H9 (cell line): ENCODE measurements around the gene MRPS30. TPM values are rescaled to one million over a fixed set of nuclear protein-coding genes. Genes with fewer than 3 reads are reported as not detected.

Source experiments
- DNase-seq: peaks from one replicate; pipeline ENCODE4 v3.0.0-alpha.2; 2017
- H2AFZ ChIP-seq: one replicate; pipeline ENCODE4 v1.6.1; 2013; ENCODE audit warnings: mild to moderate bottlenecking, low read length, control low read depth, moderate library complexity
- H2AK5ac ChIP-seq: 2 replicates; pipeline ENCODE4 v1.6.1; 2013; ENCODE audit warnings: low read length, control low read depth, mixed read lengths; ENCODE audit not compliant: insufficient read length
- H2BK120ac ChIP-seq: one replicate; pipeline ENCODE4 v1.6.1; 2013; ENCODE audit warnings: low read depth, mild to moderate bottlenecking, low read length, control low read depth, inconsistent platforms; ENCODE audit not compliant: poor library complexity, severe bottlenecking
- H2BK12ac ChIP-seq: 2 replicates; pipeline ENCODE4 v1.6.1; 2013; ENCODE audit warnings: low read length, control low read depth, mixed read lengths, low read depth; ENCODE audit not compliant: insufficient read length
- H2BK15ac ChIP-seq: 2 replicates; pipeline ENCODE4 v1.6.1; 2013; ENCODE audit warnings: low read depth, low read length, control low read depth
- H2BK20ac ChIP-seq: one replicate; pipeline ENCODE4 v1.6.1; 2013; ENCODE audit warnings: low read depth, mild to moderate bottlenecking, low read length, control low read depth, inconsistent platforms; ENCODE audit not compliant: poor library complexity, severe bottlenecking
- H2BK5ac ChIP-seq: 2 replicates; pipeline ENCODE4 v1.6.1; 2013; ENCODE audit warnings: low read length, control low read depth, mixed read lengths; ENCODE audit not compliant: insufficient read length
- H3K14ac ChIP-seq: 2 replicates; pipeline ENCODE4 v1.6.1; 2013; ENCODE audit warnings: low read length, control low read depth; ENCODE audit not compliant: insufficient read depth
- H3K18ac ChIP-seq: 2 replicates; pipeline ENCODE4 v1.6.1; 2013; ENCODE audit warnings: low read depth, mild to moderate bottlenecking, mixed read lengths, low read length, control low read depth; ENCODE audit not compliant: insufficient read length
- H3K23ac ChIP-seq: 2 replicates; pipeline ENCODE4 v1.6.1; 2013; ENCODE audit warnings: low read length, control low read depth, mixed read lengths, low read depth; ENCODE audit not compliant: insufficient read length
- H3K23me2 ChIP-seq: 2 replicates; pipeline ENCODE4 v1.6.1; 2013; ENCODE audit warnings: low read depth, mild to moderate bottlenecking, mixed read lengths, low read length, control low read depth; ENCODE audit not compliant: insufficient read length, poor library complexity, severe bottlenecking
- H3K27ac ChIP-seq: 2 replicates; pipeline ENCODE4 v1.5.1; 2013; ENCODE audit warnings: low read length, control low read depth, mixed read lengths, low read depth; ENCODE audit not compliant: insufficient read length
- H3K27me3 ChIP-seq: 2 replicates; pipeline ENCODE4 v1.6.1; 2013; ENCODE audit warnings: low read length, control low read depth, inconsistent platforms; ENCODE audit not compliant: insufficient read depth
- H3K4ac ChIP-seq: 2 replicates; pipeline ENCODE4 v1.6.1; 2013; ENCODE audit warnings: low read depth, mild to moderate bottlenecking, control low read depth, inconsistent platforms, low read length, moderate library complexity
- H3K4me1 ChIP-seq: 2 replicates; pipeline ENCODE4 v1.6.1; 2013; ENCODE audit warnings: low read length, control low read depth, inconsistent platforms; ENCODE audit not compliant: insufficient read depth
- H3K4me2 ChIP-seq: 2 replicates; pipeline ENCODE4 v1.6.1; 2013; ENCODE audit warnings: low read length, control low read depth, mixed read lengths; ENCODE audit not compliant: insufficient read length, insufficient read depth
- H3K56ac ChIP-seq: 2 replicates; pipeline ENCODE4 v1.6.1; 2013; ENCODE audit warnings: low read depth, mild to moderate bottlenecking, mixed read lengths, low read length, control low read depth; ENCODE audit not compliant: insufficient read length
- H3K79me1 ChIP-seq: 2 replicates; pipeline ENCODE4 v1.6.1; 2013; ENCODE audit warnings: low read depth, mild to moderate bottlenecking, moderate library complexity, low read length, control low read depth, inconsistent platforms; ENCODE audit not compliant: insufficient read depth, poor library complexity, severe bottlenecking
- H3K79me2 ChIP-seq: 2 replicates; pipeline ENCODE4 v1.6.1; 2013; ENCODE audit warnings: low read length, control low read depth, inconsistent platforms; ENCODE audit not compliant: insufficient read depth
- H3K9ac ChIP-seq: 2 replicates; pipeline ENCODE4 v1.6.1; 2013; ENCODE audit warnings: low read length, control low read depth, mixed read lengths; ENCODE audit not compliant: insufficient read length; ENCODE audit errors: extremely low read depth
- H3K9me3 ChIP-seq: one replicate; pipeline ENCODE4 v1.6.1; 2013; ENCODE audit warnings: low read depth, low read length, inconsistent platforms; ENCODE audit not compliant: control insufficient read depth
- H3T11ph ChIP-seq: one replicate; pipeline ENCODE4 v1.6.1; 2013; ENCODE audit warnings: mild to moderate bottlenecking, low read length, control low read depth, inconsistent platforms
- H4K20me1 ChIP-seq: one replicate; pipeline ENCODE4 v1.6.1; 2013; ENCODE audit not compliant: control insufficient read depth, insufficient read length, insufficient read depth
- H4K5ac ChIP-seq: 2 replicates; pipeline ENCODE4 v1.6.1; 2013; ENCODE audit warnings: low read depth, mild to moderate bottlenecking, mixed read lengths, low read length, control low read depth; ENCODE audit not compliant: insufficient read length
- H4K8ac ChIP-seq: replicated peaks from 2 replicates; pipeline ENCODE4 v1.6.1; 2013; ENCODE audit warnings: low read length, control low read depth, mixed read lengths, low read depth; ENCODE audit not compliant: insufficient read length
- H4K91ac ChIP-seq: 2 replicates; pipeline ENCODE4 v1.6.1; 2013; ENCODE audit warnings: low read depth, mild to moderate bottlenecking, moderate library complexity, mixed read lengths, low read length, control low read depth; ENCODE audit not compliant: insufficient read length
- H3K27ac Mint-ChIP-seq, 3 experiments: 2 replicates in 2 of 3; 3 replicates in 1 of 3; pipeline ENCODE4 v1.8.0; 2020 to 2021; ENCODE audit warnings: mixed read lengths in 3 of 3, mild to moderate bottlenecking in 1 of 3, moderate library complexity in 1 of 3
- H3K27me3 Mint-ChIP-seq: 2 replicates; pipeline ENCODE4 v1.8.0; 2021; ENCODE audit warnings: low read depth, mild to moderate bottlenecking, moderate library complexity, mixed read lengths
- H3K36me3 Mint-ChIP-seq, 3 experiments: 2 replicates in 2 of 3; 3 replicates in 1 of 3; pipeline ENCODE4 v1.8.0; 2020 to 2021; ENCODE audit warnings: low read depth in 3 of 3, mixed read lengths in 3 of 3; ENCODE audit not compliant: insufficient read depth in 1 of 3
- H3K4me1 Mint-ChIP-seq, 2 experiments: 2 replicates each; pipeline ENCODE4 v1.8.0; 2020; ENCODE audit warnings: mixed read lengths in 2 of 2
- H3K4me3 Mint-ChIP-seq, 2 experiments: 2 replicates in 1 of 2; 3 replicates in 1 of 2; pipeline ENCODE4 v1.8.0; 2020 to 2021; ENCODE audit warnings: mild to moderate bottlenecking in 2 of 2, mixed read lengths in 2 of 2, moderate library complexity in 1 of 2
- H3K9me3 Mint-ChIP-seq, 2 experiments: 2 replicates in 1 of 2; 3 replicates in 1 of 2; pipeline ENCODE4 v1.8.0; 2020; ENCODE audit warnings: mild to moderate bottlenecking in 2 of 2, mixed read lengths in 2 of 2, moderate library complexity in 1 of 2
- WGBS: extraction: QIAGEN DNeasy Blood & Tissue Kit; methylation state at CpG from one replicate; pipeline ENCODE4 v1.1.7; 2013; ENCODE audit warnings: missing lambda C conversion rate, low lambda C conversion rate, mixed read lengths; ENCODE audit not compliant: insufficient read length; ENCODE audit errors: extremely low coverage; 5-methylcytosine and 5-hydroxymethylcytosine counted together
- total RNA-seq: library from RNA; stranded (reverse); gene quantifications from 2 replicates; pipeline ENCODE4 v1.2.1, GENCODE V29; 2021
- TF ChIP-seq, protein P1 (sequence below): fragments of 200-600 bp; sonication (generic); conservative IDR thresholded peaks from 3 replicates; pipeline ENCODE4 v1.8.0; 2021; ENCODE audit warnings: antibody characterized with exemption, mild to moderate bottlenecking

MRPS30 gene
- total RNA-seq, 1 experiment from 2014 or later = 76.3 TPM

DNA sequence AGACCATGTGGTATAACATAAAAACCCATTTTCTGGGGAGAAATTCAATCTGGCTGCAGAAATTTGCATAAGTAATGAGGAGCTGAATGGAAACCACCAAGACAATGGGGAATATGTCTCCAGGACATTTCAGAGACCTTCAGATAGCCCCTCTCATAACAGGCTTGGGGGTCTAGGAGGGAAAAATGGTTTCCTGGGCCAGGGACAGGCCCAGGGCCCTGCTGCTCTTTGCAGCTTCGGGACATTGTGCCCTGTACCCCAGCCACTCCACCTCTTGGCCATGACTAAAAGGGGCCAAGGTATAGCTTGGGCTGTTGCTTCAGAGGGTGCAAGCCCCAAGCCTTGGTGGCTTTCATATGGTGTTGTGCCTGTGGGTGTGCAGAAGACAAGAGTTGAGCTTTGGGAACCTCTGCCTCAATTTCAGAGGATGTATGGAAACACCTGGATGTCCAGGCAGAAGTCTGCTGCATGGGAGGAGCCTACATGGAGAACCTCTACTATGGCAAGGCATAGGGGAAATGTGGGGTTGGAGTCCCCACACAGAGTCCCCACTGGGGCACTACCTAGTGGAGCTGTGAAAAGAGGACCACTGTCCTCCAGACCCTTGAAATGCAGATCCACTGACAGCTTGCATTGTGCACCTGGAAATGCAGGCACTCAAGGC is 30.4 kb downstream of the MRPS30 start:
- no peaks in the 10 kb centered on the region for H4K20me1 ChIP-seq
- Mint-ChIP-seq H3K36me3 (peaks cover 23 to 30% (median 28%) of the 10 kb centered on the region in 3 experiments), H3K9me3 (peaks cover 24 to 33% of the 10 kb centered on the region in 2 experiments), H3K4me3 (no peak overlapping the region), H3K27me3 (no peaks in the 10 kb centered on the region), H3K4me1 (no peaks in the 10 kb centered on the region), H3K27ac (no peak overlapping the region)
- H4K5ac ChIP-seq = no peak overlapping the region
- H3K9ac ChIP-seq = no peak overlapping the region
- H2AFZ ChIP-seq = no peak overlapping the region
- H3K27me3 ChIP-seq = no peaks in the 10 kb centered on the region
- no peaks in the 10 kb centered on the region for H3K23me2 ChIP-seq
- H2BK5ac ChIP-seq = no peak overlapping the region
- H2BK15ac ChIP-seq = no peak overlapping the region
- no peaks in the 10 kb centered on the region for H3K79me2 ChIP-seq
- no peaks in the 10 kb centered on the region for H3K4me1 ChIP-seq
- H3K23ac ChIP-seq = no peak overlapping the region
- H3K14ac ChIP-seq = no peak overlapping the region
- no peak overlapping the region for H3K27ac ChIP-seq
- H3K18ac ChIP-seq = no peak overlapping the region
- TF ChIP-seq, protein P1, sequence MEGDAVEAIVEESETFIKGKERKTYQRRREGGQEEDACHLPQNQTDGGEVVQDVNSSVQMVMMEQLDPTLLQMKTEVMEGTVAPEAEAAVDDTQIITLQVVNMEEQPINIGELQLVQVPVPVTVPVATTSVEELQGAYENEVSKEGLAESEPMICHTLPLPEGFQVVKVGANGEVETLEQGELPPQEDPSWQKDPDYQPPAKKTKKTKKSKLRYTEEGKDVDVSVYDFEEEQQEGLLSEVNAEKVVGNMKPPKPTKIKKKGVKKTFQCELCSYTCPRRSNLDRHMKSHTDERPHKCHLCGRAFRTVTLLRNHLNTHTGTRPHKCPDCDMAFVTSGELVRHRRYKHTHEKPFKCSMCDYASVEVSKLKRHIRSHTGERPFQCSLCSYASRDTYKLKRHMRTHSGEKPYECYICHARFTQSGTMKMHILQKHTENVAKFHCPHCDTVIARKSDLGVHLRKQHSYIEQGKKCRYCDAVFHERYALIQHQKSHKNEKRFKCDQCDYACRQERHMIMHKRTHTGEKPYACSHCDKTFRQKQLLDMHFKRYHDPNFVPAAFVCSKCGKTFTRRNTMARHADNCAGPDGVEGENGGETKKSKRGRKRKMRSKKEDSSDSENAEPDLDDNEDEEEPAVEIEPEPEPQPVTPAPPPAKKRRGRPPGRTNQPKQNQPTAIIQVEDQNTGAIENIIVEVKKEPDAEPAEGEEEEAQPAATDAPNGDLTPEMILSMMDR = no peak
- no peak for DNase-seq
- H3K4ac ChIP-seq = no peak overlapping the region
- no peak overlapping the region for H2BK20ac ChIP-seq
- H2AK5ac ChIP-seq = no peak overlapping the region
- WGBS = no CpG with 5 or more reads among the region's 1 CpG
- H4K8ac ChIP-seq = no peak overlapping the region
- H3K79me1 ChIP-seq = no peaks in the 10 kb centered on the region
- H3T11ph ChIP-seq = no peak overlapping the region
- peaks cover 10% of the 10 kb centered on the region for H3K9me3 ChIP-seq
- no peak overlapping the region for H4K91ac ChIP-seq
- no peak overlapping the region for H3K4me2 ChIP-seq
- no peak overlapping the region for H2BK12ac ChIP-seq
- no peak overlapping the region for H2BK120ac ChIP-seq
- no peak overlapping the region for H3K56ac ChIP-seq
